HG03280 (cell line): ENCODE results near the gene GALNT12.

Experiments used
- ATAC-seq: cut with Tn5 transposase; IDR thresholded peaks from one replicate; pipeline ENCODE4 v1.9.1; 2021; ENCODE audit warnings: mild to moderate bottlenecking, moderate library complexity; ENCODE audit not compliant: unreplicated experiment

The GALNT12 gene

GRCh38 chr9:98830554-98830953 lies 23.1 kb downstream of the GALNT12 start:
- no peak for ATAC-seq

DNA sequence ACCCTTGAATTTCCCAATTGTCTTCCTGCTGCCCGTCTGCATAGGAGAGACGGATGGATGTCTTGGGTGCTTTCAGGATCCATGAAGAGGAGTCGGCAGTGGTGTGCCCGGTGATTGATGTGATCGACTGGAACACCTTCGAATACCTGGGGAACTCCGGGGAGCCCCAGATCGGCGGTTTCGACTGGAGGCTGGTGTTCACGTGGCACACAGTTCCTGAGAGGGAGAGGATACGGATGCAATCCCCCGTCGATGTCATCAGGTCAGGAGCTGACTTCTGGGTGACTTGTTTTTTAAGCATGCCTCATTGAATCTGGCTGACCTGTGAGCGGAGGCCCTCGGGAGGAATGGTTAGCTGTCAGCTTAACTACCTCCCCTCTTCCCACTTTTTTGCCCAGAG lies 24.2 kb downstream of the GALNT12 start:
- no peak for ATAC-seq

- ATAC-seq: no peak
These were observed 25.3 kb downstream of the GALNT12 start for GRCh38 chr9:98832768-98833089.

- no peak for ATAC-seq
These were observed 25.9 kb downstream of the GALNT12 start for GRCh38 chr9:98833090-98833956.

- no peak for ATAC-seq
These were observed 26.9 kb downstream of the GALNT12 start for GRCh38 chr9:98834386-98834785.

DNA sequence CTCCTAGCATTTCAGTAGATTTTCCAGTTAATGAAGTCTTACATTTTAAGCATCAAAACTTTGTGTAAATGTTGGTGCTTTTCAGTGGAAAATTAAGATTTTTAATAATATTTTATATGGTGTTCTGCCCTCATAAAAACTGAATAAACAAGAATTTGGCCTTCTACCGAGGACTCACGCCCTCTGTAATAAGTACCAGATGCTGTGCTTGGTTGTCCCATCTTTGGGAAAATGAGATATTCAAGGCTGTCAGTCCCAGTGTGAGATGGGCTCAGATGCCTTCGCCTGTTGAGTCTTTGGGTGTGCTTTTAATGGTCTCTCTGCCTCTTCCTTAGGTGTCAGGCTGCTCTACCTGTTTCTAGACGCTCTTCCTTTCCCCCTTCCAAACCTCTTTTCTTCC lies 28.7 kb downstream of the GALNT12 start:
- no peak for ATAC-seq

GRCh38 chr9:98837516-98837915 lies 30.0 kb downstream of the GALNT12 start:
- ATAC-seq: no peak

GRCh38 chr9:98838155-98838867 lies 30.8 kb downstream of the GALNT12 start:
- ATAC-seq: no peak

DNA sequence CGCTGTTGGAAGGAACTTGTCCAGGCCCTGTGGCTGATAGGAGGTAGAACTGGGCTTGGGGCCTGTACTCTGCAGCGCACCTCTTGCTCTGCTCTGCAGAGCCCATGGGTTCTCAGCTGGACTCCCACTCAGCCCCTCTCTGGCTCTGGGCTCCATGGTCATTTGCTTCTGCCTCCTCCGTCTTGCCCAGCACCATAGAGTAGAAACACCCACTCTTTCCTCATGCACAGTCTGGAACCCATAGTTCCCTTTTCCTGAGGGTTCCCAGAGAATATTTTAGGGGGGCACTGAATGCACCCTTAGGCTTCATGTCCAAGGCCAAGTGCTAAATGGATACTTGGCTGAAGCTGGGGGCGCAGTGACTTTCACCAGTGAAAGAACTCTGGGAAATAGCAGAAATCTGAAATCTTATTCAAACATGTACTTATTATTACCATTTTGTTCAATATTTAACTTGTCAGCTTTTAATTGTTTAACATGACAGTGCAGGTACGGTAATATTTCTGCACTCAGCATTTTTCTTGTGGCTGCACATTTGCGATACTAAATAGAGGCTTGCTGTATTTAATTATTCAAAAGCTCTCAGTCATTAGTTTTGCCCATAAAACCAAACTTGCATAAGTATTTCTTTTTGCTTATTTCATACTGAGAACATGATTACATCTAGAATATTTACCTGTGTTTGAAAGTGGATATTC lies 31.5 kb downstream of the GALNT12 start:
- no peak for ATAC-seq

DNA sequence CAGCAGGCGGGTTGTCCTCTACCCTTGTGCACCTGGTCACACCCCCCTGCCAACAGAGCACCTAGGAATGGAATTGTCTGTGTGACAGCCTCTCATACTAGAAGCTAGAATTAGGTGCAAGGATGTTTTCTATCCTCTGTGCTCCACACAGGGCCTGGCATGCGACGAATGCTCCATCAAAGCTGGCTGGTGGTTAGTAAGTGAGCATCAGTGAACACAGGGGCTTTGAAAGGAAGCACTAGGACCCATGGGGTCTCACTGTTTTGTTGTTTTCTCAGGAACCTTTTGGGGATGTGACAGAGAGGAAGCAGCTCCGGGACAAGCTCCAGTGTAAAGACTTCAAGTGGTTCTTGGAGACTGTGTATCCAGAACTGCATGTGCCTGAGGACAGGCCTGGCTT lies 32.3 kb downstream of the GALNT12 start:
- no peak for ATAC-seq

DNA sequence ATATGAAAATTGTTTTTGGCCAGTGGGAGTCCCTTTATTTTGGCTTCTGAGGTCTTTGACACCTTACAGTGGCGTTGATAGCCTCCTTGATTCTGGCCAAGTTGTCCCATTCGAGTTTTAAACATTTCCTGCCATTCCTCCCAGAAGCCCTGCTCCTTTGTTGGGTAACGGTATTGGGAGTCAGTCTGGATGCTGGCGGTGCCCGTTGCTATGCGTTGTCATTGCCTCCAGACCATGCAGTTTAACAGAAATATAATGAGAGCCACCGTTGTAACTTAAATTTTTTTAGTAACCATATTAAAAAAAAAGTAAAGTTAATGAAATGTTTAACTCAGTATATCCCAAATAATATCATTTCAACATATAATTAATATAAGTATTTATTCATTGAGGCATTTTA lies 35.0 kb downstream of the GALNT12 start:
- ATAC-seq: no peak

DNA sequence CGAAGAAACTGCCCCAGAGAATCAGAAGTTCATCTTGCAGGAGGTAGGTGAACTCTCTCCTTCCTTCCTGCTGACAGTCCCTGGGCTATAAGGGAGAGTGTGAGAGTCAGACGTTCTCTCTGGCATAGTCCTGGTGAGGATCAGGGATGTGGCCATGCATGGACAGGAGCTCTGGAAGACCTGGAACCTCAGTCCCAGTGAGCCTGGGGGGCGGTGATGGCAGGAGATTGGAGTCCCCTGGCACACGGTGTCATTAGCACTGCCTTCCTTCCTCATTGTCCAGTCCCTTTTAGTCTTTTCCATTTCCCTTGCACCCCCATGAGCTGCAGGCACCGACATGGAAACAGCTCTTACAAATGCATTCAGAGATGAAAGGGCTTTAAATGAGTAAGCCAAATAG lies 38.6 kb downstream of the GALNT12 start:
- no peak for ATAC-seq

DNA sequence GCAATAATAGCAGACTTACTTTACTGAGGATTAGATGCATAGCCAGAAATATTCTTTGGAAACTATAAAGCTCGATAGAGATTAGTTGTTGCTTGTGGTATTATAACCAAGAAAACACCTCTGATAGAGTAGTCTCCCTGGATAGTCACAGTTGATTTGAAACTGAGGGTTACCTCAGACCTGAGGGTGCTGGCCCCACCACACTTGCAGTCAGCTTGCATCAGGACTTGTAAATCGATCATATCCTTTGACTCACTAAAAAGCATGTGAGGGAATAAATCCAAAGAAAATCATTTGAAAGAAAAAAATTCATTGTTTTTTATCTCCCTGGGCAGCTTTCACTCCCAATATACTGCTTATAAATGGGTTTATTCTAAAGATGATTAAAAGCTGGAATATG lies 39.4 kb downstream of the GALNT12 start:
- ATAC-seq: no peak

DNA sequence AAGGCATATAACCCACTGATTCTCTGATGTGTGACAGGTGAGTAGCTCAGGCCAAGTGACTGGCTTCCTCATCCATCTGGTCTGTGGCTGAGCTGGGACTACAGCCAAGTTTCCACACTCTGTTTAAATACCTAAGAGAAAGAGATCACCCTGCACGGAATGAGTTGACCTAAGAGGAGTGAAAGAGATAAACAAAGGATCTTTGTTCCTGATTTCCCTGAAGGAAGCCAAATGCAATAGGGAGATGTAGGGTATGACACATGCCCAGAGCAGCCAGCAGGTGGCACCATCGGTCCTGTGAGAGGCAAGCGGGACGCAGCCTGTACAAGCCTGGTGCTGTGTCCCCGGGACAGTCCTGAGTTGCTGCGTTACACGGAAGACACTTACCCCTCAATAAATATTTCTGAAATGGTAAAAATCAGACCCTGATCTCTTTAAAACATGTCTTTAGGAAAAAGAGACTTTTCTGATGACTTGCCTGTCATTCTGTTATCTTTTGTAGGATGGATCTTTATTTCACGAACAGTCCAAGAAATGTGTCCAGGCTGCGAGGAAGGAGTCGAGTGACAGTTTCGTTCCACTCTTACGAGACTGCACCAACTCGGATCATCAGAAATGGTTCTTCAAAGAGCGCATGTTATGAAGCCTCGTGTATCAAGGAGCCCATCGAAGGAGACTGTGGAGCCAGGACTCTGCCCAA lies 41.1 kb downstream of the GALNT12 start:
- peak; percentile 72 for ATAC-seq

DNA sequence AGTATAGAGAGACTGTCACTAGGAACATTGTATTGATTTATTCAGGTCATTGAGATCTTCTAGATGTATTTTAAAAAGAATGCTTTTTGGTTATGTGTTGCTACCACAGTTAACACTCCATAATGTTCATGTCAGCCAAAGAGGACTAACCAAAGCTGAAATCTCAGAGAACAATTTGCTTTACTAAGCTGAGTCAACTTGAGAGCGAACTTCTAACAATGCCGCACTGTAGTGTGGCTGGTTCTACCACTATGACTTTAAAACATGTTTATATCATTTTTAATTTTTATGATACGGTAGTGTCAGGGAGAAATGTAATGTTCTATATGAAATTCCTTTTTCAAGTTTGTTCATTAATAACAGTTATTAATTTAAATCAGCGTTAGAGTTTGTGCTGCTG lies 42.1 kb downstream of the GALNT12 start:
- no peak for ATAC-seq

DNA sequence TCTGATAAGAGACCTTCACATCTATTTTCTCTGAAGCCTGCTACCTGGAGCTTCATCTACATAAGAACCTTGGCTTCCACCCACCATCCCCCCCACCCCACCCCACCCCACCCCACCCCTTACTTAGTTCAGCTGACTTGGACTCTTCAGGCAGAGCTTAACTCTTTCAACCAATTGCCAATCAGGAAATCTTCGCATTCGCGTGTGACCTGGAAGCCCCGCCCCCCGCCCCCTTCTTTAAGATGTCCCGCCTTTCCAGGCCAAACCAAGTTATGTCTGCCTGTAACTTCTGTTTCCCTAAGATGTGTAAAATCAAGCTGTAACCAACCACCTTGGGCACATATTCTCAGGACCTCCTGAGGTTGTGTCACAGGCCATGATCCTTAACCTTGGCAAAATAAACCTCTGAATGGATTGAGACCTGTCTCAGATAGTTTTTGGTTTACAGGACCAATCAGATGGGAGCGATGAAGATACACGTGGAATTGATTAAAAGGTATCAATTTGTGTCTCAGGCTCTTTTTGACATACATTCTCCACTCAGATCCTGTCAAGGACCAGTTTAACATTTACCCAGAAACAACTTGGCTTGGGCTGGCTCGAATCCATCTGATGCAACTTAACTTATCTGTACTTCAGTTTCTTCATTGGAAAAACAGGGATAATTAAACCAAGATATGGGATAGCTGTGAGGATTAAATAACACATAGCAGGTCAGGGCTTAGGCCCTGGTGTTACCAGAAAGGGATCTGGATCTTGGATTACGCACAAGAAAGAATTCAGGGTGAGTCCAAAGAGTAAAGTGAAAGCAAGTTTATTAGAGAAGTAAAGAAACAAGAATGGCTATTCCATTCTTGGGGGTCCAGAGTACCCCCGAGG lies 43.6 kb downstream of the GALNT12 start:
- no peak for ATAC-seq

DNA sequence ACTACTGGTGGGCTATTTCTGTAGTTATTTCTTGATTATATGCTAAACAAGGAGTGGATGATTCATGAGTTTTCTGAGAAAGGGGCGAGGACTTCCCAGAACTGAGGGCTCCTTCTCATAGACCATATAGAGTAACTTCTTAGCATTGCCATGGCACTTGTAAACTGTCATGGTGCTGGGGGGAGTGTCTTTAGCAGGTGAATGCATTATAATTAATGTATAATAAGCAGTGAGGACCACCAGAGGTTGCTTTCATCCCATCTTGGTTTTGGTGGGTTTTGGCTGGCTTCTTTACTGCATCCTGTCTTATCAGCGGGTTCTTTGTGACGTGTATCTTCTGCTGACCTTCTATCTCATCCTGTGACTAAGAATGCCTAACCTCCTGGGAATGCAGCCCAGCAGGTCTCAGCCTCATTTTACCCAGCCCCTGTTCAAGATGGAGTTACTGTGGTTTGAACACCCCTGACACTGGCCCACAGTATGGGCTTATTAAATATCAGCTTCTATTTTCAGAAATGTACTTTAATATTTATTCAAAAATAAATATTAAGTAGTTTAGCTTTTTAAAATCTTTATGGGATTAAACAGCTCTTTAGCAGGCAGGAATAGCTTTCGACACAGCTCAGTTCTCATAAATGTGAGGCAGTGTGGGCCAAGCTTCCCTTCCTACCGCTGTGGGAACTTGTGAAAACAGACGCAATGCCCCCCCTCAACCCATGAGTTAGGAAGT lies 44.4 kb downstream of the GALNT12 start:
- ATAC-seq: no peak

GRCh38 chr9:98852460-98852734 lies 44.9 kb downstream of the GALNT12 start:
- ATAC-seq: no peak

DNA sequence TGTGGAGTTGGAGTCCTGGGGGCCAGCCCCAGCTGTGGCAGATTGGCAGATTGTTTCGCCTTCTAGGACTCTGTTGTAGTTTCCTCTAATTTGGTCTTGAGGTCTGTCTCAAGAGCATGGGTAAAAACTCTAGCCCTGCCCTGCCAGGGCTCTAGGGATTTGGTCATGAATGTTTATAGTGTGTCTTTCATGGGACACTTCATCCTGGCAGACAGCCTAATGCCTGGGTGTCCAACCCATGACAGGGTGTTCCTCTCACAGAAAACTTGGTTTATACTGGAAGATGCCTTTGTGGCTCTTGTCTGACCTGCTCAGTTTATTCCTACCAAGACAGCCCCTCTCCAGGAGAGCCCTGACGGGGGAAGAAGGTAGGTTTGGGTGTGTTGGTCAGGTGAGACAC lies 45.5 kb downstream of the GALNT12 start:
- no peak for ATAC-seq

- no peak for ATAC-seq
These were observed 46.8 kb downstream of the GALNT12 start for GRCh38 chr9:98854266-98854665.
